SK-N-SH (cell line): ENCODE measurements around the gene INSRR. TPM values are rescaled to one million over a fixed set of nuclear protein-coding genes. Genes with fewer than 3 reads are reported as not detected.

Experiments used
- CTCF ChIA-PET: fragments of 300-600, 350-600 bp; formaldehyde crosslinking; extraction: SDS; loops from one replicate; lab custom pipeline; 2021; lab: Yijun Ruan, JAX
- POLR2A ChIA-PET: fragments of 350-600 bp; sonication (Branson Sonifier 250); formaldehyde crosslinking; extraction: SDS; loops from one replicate; lab custom pipeline; 2020; ENCODE audit warnings: antibody characterized with exemption, inconsistent platforms; lab: Yijun Ruan, JAX
- DNase-seq: peaks from one replicate; pipeline ENCODE4 v3.0.0; 2012
- H2AFZ ChIP-seq: fragments of 200-600 bp; sonication (generic); 2 replicates; pipeline ENCODE4 v1.8.1; 2016; ENCODE audit warnings: antibody characterized with exemption, mild to moderate bottlenecking, low read depth
- H3F3A ChIP-seq: fragments of 200-600 bp; sonication (generic); replicated peaks from 2 replicates; pipeline ENCODE3; 2016; ENCODE audit warnings: antibody characterized with exemption, mild to moderate bottlenecking; ENCODE audit not compliant: insufficient read depth
- H3K27ac ChIP-seq, 2 experiments: fragments of 200-500 bp in 1 of 2; fragments of 200-600 bp in 1 of 2; sonication (Bioruptor generic) in 1 of 2; sonication (generic), shearing (Covaris generic) in 1 of 2; 2 replicates each; pipeline versions ENCODE4 v1.5.1 to v1.6.1; 2014 to 2016; ENCODE audit warnings: low read depth in 2 of 2, inconsistent platforms in 1 of 2, low read length in 1 of 2, mild to moderate bottlenecking in 1 of 2, mixed read lengths in 1 of 2
- H3K27me3 ChIP-seq: fragments of 200-600 bp; sonication (generic), shearing (Covaris generic); 2 replicates; pipeline ENCODE4 v1.6.1; 2016; ENCODE audit warnings: mixed run types; ENCODE audit not compliant: insufficient read depth
- H3K36me3 ChIP-seq, 2 experiments: fragments of 200-500 bp in 1 of 2; fragments of 200-600 bp in 1 of 2; sonication (Bioruptor generic) in 1 of 2; sonication (generic) in 1 of 2; replicated peaks in 1 of 2; 2 replicates each; pipeline versions ENCODE3 to v1.5.1; 2014 to 2016; ENCODE audit warnings: low read length in 1 of 2, mild to moderate bottlenecking in 1 of 2; ENCODE audit not compliant: insufficient read depth in 2 of 2, control insufficient read depth in 1 of 2
- H3K4me1 ChIP-seq, 2 experiments: fragments of 200-500 bp in 1 of 2; fragments of 200-600 bp in 1 of 2; sonication (Bioruptor generic) in 1 of 2; sonication (generic), shearing (Covaris generic) in 1 of 2; 2 replicates each; pipeline versions ENCODE4 v1.5.1 to v1.6.1; 2014 to 2016; ENCODE audit warnings: low read depth in 1 of 2, low read length in 1 of 2, mixed run types in 1 of 2; ENCODE audit not compliant: insufficient read depth in 2 of 2, control insufficient read depth in 1 of 2
- H3K4me2 ChIP-seq: fragments of 200-600 bp; sonication (generic), shearing (Covaris generic); 2 replicates; pipeline ENCODE4 v1.6.1; 2017; ENCODE audit warnings: mixed run types
- H3K4me3 ChIP-seq, 2 experiments: fragments of 200-500 bp in 1 of 2; fragments of 200-600 bp in 1 of 2; sonication (Bioruptor generic) in 1 of 2; sonication (generic), shearing (Covaris generic) in 1 of 2; 2 replicates each; pipeline versions ENCODE4 v1.5.1 to v1.8.1; 2014 to 2016; ENCODE audit warnings: low read depth in 2 of 2, inconsistent platforms in 1 of 2, low read length in 1 of 2, mild to moderate bottlenecking in 1 of 2, mixed read lengths in 1 of 2, moderate library complexity in 1 of 2
- H3K79me2 ChIP-seq: fragments of 200-600 bp; sonication (generic); 2 replicates; pipeline ENCODE4 v1.8.1; 2017; ENCODE audit warnings: mild to moderate bottlenecking; ENCODE audit not compliant: insufficient read depth
- H3K9ac ChIP-seq: fragments of 200-600 bp; sonication (generic); 2 replicates; pipeline ENCODE4 v1.6.1; 2017; ENCODE audit warnings: mixed run types
- H3K9me2 ChIP-seq: fragments of 200-600 bp; sonication (generic); 2 replicates; pipeline ENCODE4 v1.6.1; 2017; ENCODE audit warnings: mixed run types
- H3K9me3 ChIP-seq: fragments of 200-600 bp; sonication (generic); 2 replicates; pipeline ENCODE4 v1.6.1; 2017; ENCODE audit warnings: mixed run types, mild to moderate bottlenecking, moderate library complexity
- H4K20me1 ChIP-seq: fragments of 200-600 bp; sonication (generic); 2 replicates; pipeline ENCODE4 v1.6.1; 2017; ENCODE audit warnings: mild to moderate bottlenecking, mixed run types; ENCODE audit not compliant: insufficient read depth
- CTCF ChIP-seq: fragments of 200-600 bp; sonication (generic); IDR thresholded peaks from 2 replicates; pipeline ENCODE4 v1.6.1; 2017; ENCODE audit warnings: antibody characterized with exemption, mild to moderate bottlenecking, moderate library complexity
- ELF1 ChIP-seq: IDR thresholded peaks from 2 replicates; pipeline ENCODE4 v1.4.0; 2012
- EZH2phosphoT487 ChIP-seq: fragments of 200-600 bp; sonication (generic); IDR thresholded peaks from 2 replicates; pipeline ENCODE4 v1.6.1; 2017; ENCODE audit warnings: low read depth, mixed run types, mild to moderate bottlenecking, antibody characterized with exemption, moderate library complexity, borderline replicate concordance
- FOXM1 ChIP-seq: IDR thresholded peaks from 2 replicates; pipeline ENCODE4 v1.4.0; 2012; ENCODE audit warnings: low read depth, mild to moderate bottlenecking
- JUND ChIP-seq: IDR thresholded peaks from 2 replicates; pipeline ENCODE4 v1.4.0; 2012
- YY1 ChIP-seq: IDR thresholded peaks from 2 replicates; pipeline ENCODE4 v1.4.0; 2012; ENCODE audit warnings: low read depth, mild to moderate bottlenecking
- WGBS: methylation state at CpG from one replicate; pipeline ENCODE4 v1.1.6; 2017; ENCODE audit warnings: low lambda C conversion rate; 5-methylcytosine and 5-hydroxymethylcytosine counted together
- polyA plus RNA-seq, 3 experiments: library from polyadenylated mRNA; depleted of rRNA; stranded (reverse); fragments of >200 nt; gene quantifications; 2 replicates each; pipeline ENCODE4 v1.2.3, GENCODE V29; 2012
- TF ChIP-seq, protein P1 (sequence below): IDR thresholded peaks from 2 replicates; pipeline ENCODE4 v1.4.0; 2012; ENCODE audit warnings: low read depth, borderline replicate concordance
- TF ChIP-seq, protein P2 (sequence below): IDR thresholded peaks from 2 replicates; pipeline ENCODE4 v1.4.0; 2012; ENCODE audit warnings: low read depth, borderline replicate concordance

INSRR gene
- polyA plus RNA-seq, 1 of the 3 experiments (the other 2 are of a cell fraction), result 0.20 TPM

GRCh38 chr1:156795374-156795733, 63.6 kb downstream of the INSRR start:
- peaks cover under 1 to 39% of the 10 kb centered on the region in 2 experiments; a peak in 2 of 4 replicates for H3K4me1 ChIP-seq
- WGBS, result 93% methylated on average over 5 of the region's 5 CpGs
- H3K36me3 ChIP-seq, result peaks cover 60 to 85% of the 10 kb centered on the region in 2 experiments
- ChIA-PET CTCF (interaction anchor here (1.5 to 16.9 kb wide), 11 partner anchors 13 to 132 kb away, joined by 4 to 566 read pairs (median 39); partner anchors contain the start of genes INSRR, ISG20L2, METTL25B and MRPL24), POLR2A (interaction anchor here (1.2 to 2.9 kb wide), 2 partner anchors 22 to 65 kb away, joined by 4 to 12 read pairs; partner anchors contain the start of gene NTRK1)
- peaks cover 1% of the 10 kb centered on the region; the same call in 1 of the 2 replicates for H3K79me2 ChIP-seq
- H3K9ac ChIP-seq, result no peak overlapping the region
- H3K4me2 ChIP-seq, result no peak overlapping the region
- H3K27ac ChIP-seq, result peak overlapping the region in 1 of 2 experiments; percentile 85; a peak in 2 of 4 replicates
- H3K27me3 ChIP-seq, result no peaks in the 10 kb centered on the region
- H3K9me3 ChIP-seq, result no peaks in the 10 kb centered on the region
- DNase-seq, result no peak
- no peak for TF ChIP-seq JUND
- TF ChIP-seq CTCF, result no peak
- no peak for TF ChIP-seq EZH2phosphoT487
- TF ChIP-seq FOXM1, result no peak
- H2AFZ ChIP-seq, result no peak overlapping the region
- no peaks in the 10 kb centered on the region for H3K9me2 ChIP-seq
- H4K20me1 ChIP-seq, result peaks cover 26% of the 10 kb centered on the region
- no peak overlapping the region for H3K4me3 ChIP-seq
- H3F3A ChIP-seq, result peaks cover 18% of the 10 kb centered on the region

GRCh38 chr1:156794506-156795373, 64.2 kb downstream of the INSRR start:
- TF ChIP-seq, protein P1, sequence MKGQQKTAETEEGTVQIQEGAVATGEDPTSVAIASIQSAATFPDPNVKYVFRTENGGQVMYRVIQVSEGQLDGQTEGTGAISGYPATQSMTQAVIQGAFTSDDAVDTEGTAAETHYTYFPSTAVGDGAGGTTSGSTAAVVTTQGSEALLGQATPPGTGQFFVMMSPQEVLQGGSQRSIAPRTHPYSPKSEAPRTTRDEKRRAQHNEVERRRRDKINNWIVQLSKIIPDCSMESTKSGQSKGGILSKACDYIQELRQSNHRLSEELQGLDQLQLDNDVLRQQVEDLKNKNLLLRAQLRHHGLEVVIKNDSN, result no peak
- no peak for TF ChIP-seq YY1
- TF ChIP-seq CTCF, result no peak
- TF ChIP-seq, protein P2, sequence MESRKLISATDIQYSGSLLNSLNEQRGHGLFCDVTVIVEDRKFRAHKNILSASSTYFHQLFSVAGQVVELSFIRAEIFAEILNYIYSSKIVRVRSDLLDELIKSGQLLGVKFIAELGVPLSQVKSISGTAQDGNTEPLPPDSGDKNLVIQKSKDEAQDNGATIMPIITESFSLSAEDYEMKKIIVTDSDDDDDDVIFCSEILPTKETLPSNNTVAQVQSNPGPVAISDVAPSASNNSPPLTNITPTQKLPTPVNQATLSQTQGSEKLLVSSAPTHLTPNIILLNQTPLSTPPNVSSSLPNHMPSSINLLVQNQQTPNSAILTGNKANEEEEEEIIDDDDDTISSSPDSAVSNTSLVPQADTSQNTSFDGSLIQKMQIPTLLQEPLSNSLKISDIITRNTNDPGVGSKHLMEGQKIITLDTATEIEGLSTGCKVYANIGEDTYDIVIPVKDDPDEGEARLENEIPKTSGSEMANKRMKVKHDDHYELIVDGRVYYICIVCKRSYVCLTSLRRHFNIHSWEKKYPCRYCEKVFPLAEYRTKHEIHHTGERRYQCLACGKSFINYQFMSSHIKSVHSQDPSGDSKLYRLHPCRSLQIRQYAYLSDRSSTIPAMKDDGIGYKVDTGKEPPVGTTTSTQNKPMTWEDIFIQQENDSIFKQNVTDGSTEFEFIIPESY, result no peak
- no peak for TF ChIP-seq JUND
- no peak for TF ChIP-seq ELF1
- POLR2A ChIA-PET, result interaction anchor here (1.2 kb wide), 1 partner anchor 66 kb away, joined by 4 read pairs; the partner anchor contains the start of gene NTRK1
- WGBS, result 78% methylated on average over 7 of the region's 7 CpGs

More at GRCh38 chr1:156794506-156795373, 64.2 kb downstream of the INSRR start:
- Histone ChIP-seq H4K20me1 (peaks cover 26% of the 10 kb centered on the region), H3K27ac (peak overlapping the region in 1 of 2 experiments; percentile 85; a peak in 2 of 4 replicates), H3K27me3 (no peaks in the 10 kb centered on the region), H3K9me3 (no peaks in the 10 kb centered on the region), H3K9me2 (no peaks in the 10 kb centered on the region), H3K4me2 (no peak overlapping the region), H3K4me3 (no peak overlapping the region), H3K79me2 (peaks cover 7% of the 10 kb centered on the region), H3F3A (peaks cover 15% of the 10 kb centered on the region), H3K9ac (no peak overlapping the region), H3K36me3 (peaks cover 61 to 79% of the 10 kb centered on the region in 2 experiments), H2AFZ (no peak overlapping the region), H3K4me1 (peaks cover 0 to 33% of the 10 kb centered on the region in 2 experiments; a peak in 2 of 4 replicates)
- CTCF ChIA-PET, result interaction anchor here (0.7 to 16.9 kb wide), 8 partner anchors 12 to 133 kb away, joined by 3 to 566 read pairs (median 84); partner anchors contain the start of genes INSRR, ISG20L2, METTL25B and NTRK1
- no peak for DNase-seq
